ENCODE data around the gene UFC1.

Gene UFC1

DNA sequence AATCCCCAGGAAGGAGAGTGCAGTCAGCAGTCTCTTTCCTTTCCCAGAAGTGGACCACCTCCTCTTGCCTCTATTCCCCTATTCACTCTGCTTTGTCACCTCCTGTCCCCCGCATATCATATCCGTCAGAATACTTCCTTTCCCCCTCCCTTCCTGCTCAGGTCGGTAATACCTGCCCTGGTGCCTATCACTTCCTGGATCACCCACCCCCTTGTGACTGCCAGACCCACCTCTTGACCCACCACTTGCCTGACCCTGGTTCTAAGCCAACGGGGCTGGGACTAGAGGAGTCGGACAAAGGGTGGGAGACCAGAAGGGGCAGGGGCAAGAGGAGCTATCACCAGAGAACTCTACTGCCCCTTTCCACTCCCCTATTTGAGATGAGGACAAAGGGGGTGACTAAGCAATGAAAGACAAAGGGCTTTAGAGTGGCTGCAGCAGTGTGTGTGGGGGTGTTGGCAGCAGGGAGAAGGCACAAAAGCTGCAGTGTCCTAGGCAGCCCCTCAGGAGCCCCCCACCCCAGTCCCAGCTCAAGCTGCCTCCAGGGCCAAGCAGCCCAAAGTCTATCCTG is 46.7 kb downstream of the UFC1 start:
- no peak for DNase-seq
- in situ Hi-C loops (cut with MboI; ENCODE audit: low pct_unique_long_range_greater_than_20kb, low sequenced_read_pairs) = no loop called here

DNA sequence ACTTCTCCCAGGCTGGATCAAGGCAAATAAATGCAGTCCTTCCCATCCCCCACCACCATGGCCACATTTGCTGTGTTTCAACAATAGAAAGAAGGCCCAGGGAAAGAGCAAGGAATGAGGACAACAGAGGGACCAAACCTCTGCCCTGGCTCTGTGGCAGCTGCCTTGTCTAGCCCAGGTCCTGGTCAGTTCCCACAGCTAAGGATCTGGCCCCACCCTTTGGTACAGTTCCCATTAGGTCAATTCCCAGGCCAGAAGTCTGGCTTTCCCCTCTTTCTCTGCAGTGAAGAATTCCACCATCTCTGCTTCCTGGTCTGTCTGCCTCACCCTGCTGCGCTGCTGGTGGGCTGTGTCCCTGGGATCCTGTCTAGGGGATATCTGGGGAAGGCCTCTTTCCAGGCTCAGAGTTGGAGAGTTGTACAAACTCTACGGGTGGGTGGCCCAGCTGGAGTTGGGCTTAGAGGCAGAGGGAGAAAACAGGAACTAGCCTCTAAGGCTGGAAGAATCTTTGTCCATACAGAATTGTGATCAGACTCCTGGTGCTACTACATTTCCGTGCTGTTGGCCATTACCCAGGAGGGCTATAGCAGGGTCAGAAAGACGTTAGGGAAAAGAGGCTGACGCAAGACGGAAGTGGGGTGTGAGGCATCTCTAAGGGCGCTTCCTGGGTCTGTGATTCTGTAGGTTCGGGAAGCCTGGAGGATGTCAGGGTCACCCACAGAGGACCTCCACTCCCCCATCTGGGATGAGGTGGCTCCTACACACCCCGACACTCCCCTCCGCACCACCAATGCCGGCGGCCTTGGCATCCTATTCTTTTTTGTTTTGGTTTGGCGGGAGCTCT is 47.4 kb downstream of the UFC1 start:
- peak; percentile 62 for DNase-seq

DNA sequence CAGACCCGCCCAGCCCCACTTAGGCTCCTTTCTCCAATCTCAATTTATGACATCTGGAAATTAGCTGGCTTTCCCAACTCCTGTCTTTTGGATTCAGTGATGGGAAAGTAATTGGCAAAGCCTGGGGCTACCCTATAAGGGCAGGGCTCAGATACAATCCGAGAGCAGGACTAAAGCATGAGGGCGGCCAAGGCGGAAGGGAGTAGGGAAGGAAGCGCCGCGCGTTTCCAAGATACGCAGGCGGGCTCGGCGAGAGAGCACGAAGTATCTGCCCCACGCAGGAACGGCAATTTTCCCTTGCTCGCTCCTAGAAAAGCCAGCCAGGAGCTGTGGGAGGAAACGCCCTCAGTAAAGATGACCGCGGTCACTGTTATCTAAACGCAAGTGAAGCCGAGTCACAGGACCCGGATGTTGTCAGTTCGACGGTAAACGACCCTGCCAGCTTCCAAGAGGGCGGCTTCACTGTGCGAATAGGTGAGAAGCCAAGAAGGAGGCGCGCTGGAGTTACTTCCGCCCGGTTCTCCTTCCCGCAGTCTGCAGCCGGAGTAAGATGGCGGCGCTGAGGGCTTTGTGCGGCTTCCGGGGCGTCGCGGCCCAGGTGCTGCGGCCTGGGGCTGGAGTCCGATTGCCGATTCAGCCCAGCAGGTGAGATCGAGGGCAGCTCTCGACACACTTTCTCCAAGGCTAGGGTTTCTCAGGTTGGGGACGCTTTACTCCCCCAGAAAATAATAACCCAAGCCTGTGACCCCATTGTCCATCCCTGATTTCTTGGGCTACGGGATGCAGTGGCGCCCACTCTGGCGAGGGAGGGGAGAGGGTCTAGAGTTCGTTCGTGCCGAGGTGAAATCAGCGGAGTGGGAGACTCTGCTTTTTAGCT is 48.3 kb downstream of the UFC1 start, which contains the start of gene NDUFS2:
NDUFS2 (plus strand) TSS at position 532 of the 877 bp plus-strand sequence; CDS start at position 551, 19 bp downstream.
- peak; percentile 98 for DNase-seq
- in situ Hi-C loops (cut with MboI; ENCODE audit: low pct_unique_long_range_greater_than_20kb, low sequenced_read_pairs) = no loop called here

More for the DNA sequence above, 47.4 kb downstream of the UFC1 start:
- in situ Hi-C loops (cut with MboI; ENCODE audit: low pct_unique_long_range_greater_than_20kb, low sequenced_read_pairs) = no loop called here

DNA sequence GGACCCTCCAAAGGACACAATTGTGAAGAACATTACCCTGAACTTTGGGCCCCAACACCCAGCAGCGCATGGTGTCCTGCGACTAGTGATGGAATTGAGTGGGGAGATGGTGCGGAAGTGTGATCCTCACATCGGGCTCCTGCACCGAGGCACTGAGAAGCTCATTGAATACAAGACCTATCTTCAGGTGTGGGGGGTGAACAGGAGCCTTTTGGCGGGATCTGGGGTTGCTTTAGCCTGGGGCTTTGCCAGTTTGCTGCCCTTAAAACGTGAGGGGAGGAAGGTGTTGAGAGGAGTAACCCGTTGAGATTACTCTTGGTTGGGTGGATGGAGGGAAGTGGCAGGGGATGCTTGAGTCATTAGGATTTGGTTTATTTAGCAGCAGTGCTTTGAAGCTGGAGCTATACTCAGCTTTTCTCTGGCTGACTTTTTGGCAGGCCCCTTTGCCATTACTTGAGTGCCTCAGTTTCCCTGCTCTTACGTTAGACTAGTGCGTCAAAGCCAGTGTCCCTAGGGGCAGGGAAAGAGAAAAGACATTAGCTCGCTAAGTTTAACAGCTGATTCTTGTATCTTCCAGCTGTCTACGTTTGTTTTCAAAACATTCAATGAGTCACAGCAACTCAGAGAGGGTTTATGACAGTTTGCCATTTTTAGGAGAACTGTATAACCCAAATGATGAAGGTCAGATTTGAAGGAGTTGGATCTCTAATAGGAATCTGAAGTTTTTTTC is 52.8 kb downstream of the UFC1 start:
- in situ Hi-C loops (cut with MboI; ENCODE audit: low pct_unique_long_range_greater_than_20kb, low sequenced_read_pairs) = no loop called here
- no peak for DNase-seq

DNA sequence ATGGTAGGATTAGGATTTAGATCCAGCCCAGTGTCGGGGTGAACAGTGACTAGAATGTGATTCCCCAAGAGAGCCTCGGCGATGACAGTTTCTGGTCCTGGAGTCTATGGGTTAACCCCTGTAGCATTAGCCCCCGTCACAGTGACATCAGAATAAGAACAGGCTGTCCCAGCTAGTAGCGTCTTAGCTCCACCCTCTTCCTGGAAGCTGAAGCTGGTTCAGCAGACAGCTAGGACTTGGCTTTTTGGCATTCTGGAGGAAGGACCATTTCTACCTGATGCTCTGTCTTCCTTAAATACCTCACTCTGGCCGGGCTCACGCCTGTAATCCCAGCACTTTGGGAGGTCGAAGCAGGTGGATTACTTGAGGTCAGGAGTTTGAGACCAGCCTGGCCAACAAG is 53.4 kb downstream of the UFC1 start:
- DNase-seq = no peak
- in situ Hi-C loops (cut with MboI; ENCODE audit: low pct_unique_long_range_greater_than_20kb, low sequenced_read_pairs) = no loop called here

Measured in KBM-7 (cell line).